SU-DHL-6 (cell line): Measurements from ENCODE around the gene LRCH1.

Experiments used
- H2AFZ ChIP-seq: fragments of 200-600 bp; sonication (generic); 2 replicates; pipeline ENCODE4 v1.6.1; 2014; ENCODE audit warnings: low read depth, mild to moderate bottlenecking, moderate library complexity, mixed read lengths, antibody characterized with exemption, low read length; ENCODE audit not compliant: severe bottlenecking
- H3F3A ChIP-seq: fragments of 200-600 bp; shearing (Covaris generic); 2 replicates; pipeline ENCODE4 v1.6.0; 2016; ENCODE audit warnings: antibody characterized with exemption, mild to moderate bottlenecking; ENCODE audit not compliant: insufficient read depth
- H3K27ac ChIP-seq: fragments of 200-600 bp; sonication (generic); 2 replicates; pipeline ENCODE4 v1.5.1; 2016; ENCODE audit warnings: low read depth, mild to moderate bottlenecking, low read length, moderate library complexity, mixed read lengths
- H3K27me3 ChIP-seq: fragments of 200-600 bp; sonication (generic), shearing (Covaris generic); 2 replicates; pipeline ENCODE4 v1.6.0; 2014; ENCODE audit warnings: mild to moderate bottlenecking, low read length
- H3K36me3 ChIP-seq: fragments of 200-600 bp; sonication (generic); 2 replicates; pipeline ENCODE4 v1.6.1; 2014; ENCODE audit warnings: mild to moderate bottlenecking, low read length, mixed read lengths
- H3K4me2 ChIP-seq: fragments of 300-600, 200-600 bp; shearing (Covaris generic), sonication (generic); 2 replicates; pipeline ENCODE4 v1.6.0; 2014; ENCODE audit warnings: low read length, low read depth, mild to moderate bottlenecking; ENCODE audit not compliant: poor library complexity, severe bottlenecking
- H3K4me3 ChIP-seq: fragments of 200-600 bp; sonication (generic); 2 replicates; pipeline ENCODE4 v1.5.1; 2014; ENCODE audit warnings: antibody characterized with exemption, low read length, mild to moderate bottlenecking, mixed read lengths; ENCODE audit not compliant: insufficient read depth, poor library complexity, severe bottlenecking
- H3K79me2 ChIP-seq: fragments of 200-600 bp; sonication (generic); 2 replicates; pipeline ENCODE4 v1.6.1; 2014; ENCODE audit warnings: mild to moderate bottlenecking, low read length, moderate library complexity; ENCODE audit not compliant: insufficient read depth
- H3K9ac ChIP-seq: fragments of 200-600 bp; sonication (generic); 2 replicates; pipeline ENCODE4 v1.7.0; 2014; ENCODE audit warnings: mild to moderate bottlenecking, low read length
- H3K9me2 ChIP-seq: fragments of 200-600 bp; sonication (generic); replicated peaks from 2 replicates; pipeline ENCODE4 v1.6.1; 2014; ENCODE audit warnings: low read length; ENCODE audit not compliant: insufficient read depth
- H3K9me3 ChIP-seq: fragments of 200-600 bp; sonication (generic); 2 replicates; pipeline ENCODE4 v1.6.1; 2014; ENCODE audit warnings: low read length, mixed read lengths; ENCODE audit not compliant: insufficient read depth
- H4K20me1 ChIP-seq: fragments of 200-600 bp; sonication (generic); 2 replicates; pipeline ENCODE4 v1.6.1; 2014; ENCODE audit warnings: low read depth, mild to moderate bottlenecking, antibody characterized with exemption, low read length, moderate library complexity, mixed read lengths
- CTCF ChIP-seq: fragments of 200-600 bp; sonication (generic); IDR thresholded peaks from one replicate; pipeline ENCODE4 v1.5.1; 2017; ENCODE audit warnings: antibody characterized with exemption, mild to moderate bottlenecking, low read length, moderate library complexity; ENCODE audit not compliant: insufficient read depth, poor library complexity, severe bottlenecking
- EZH2phosphoT487 ChIP-seq: fragments of 200-600 bp; sonication (generic), shearing (Covaris generic); conservative IDR thresholded peaks from 2 replicates; pipeline ENCODE4 v1.6.1; 2018; ENCODE audit warnings: mild to moderate bottlenecking, antibody characterized with exemption, low read length, moderate library complexity, mixed read lengths

LRCH1 gene

DNA sequence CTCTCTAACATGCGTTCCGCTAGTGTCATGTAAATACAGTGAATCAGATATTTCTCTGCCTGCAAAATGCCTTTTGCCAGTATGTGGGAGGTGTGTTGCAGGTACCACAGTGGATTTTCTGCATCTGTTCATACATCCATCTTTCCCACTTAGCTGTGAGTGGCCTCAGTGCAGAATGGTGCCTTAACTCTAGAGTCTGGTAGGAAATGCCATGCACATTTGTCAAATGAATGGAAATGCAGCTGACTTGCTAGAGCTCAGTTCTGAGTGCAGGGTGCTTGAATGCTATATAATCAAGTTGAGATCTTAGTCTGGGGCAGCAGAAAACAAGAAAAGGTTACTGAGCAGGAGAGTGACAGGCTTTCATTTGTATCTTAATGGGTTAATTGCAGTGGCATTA lies 68.2 kb downstream of the LRCH1 start:
- Histone ChIP-seq H3K9me3 (no peaks in the 10 kb centered on the region), H3K9me2 (no peaks in the 10 kb centered on the region), H3K27me3 (no peaks in the 10 kb centered on the region), H3K79me2 (peaks cover 91% of the 10 kb centered on the region), H2AFZ (no peak overlapping the region), H3K4me3 (no peak overlapping the region), H3K4me2 (no peak overlapping the region), H3K9ac (no peak overlapping the region), H3K27ac (no peak overlapping the region), H3F3A (no peaks in the 10 kb centered on the region), H4K20me1 (peaks cover 23% of the 10 kb centered on the region), H3K36me3 (no peaks in the 10 kb centered on the region)
- TF ChIP-seq CTCF (no peak), EZH2phosphoT487 (no peak)

- H3K4me3 ChIP-seq = no peak overlapping the region
- no peaks in the 10 kb centered on the region for H3K9me3 ChIP-seq
- H3K27ac ChIP-seq = no peak overlapping the region
- TF ChIP-seq CTCF (no peak), EZH2phosphoT487 (no peak)
- H3K27me3 ChIP-seq = no peaks in the 10 kb centered on the region
- no peak overlapping the region for H3K9ac ChIP-seq
- no peaks in the 10 kb centered on the region for H3F3A ChIP-seq
- peaks cover 85% of the 10 kb centered on the region for H3K79me2 ChIP-seq
- no peaks in the 10 kb centered on the region for H3K36me3 ChIP-seq
- no peak overlapping the region for H3K4me2 ChIP-seq
- no peak overlapping the region for H2AFZ ChIP-seq
- peaks cover 29% of the 10 kb centered on the region for H4K20me1 ChIP-seq
- no peaks in the 10 kb centered on the region for H3K9me2 ChIP-seq
Observed at GRCh38 chr13:46621792-46622629, 69.0 kb downstream of the LRCH1 start.

- TF ChIP-seq CTCF = no peak
- no peak for TF ChIP-seq EZH2phosphoT487
- H2AFZ ChIP-seq = no peak overlapping the region
- no peak overlapping the region for H3K4me2 ChIP-seq
- peaks cover 81% of the 10 kb centered on the region for H3K79me2 ChIP-seq
- no peak overlapping the region for H3K4me3 ChIP-seq
- no peaks in the 10 kb centered on the region for H3F3A ChIP-seq
- H4K20me1 ChIP-seq = peaks cover 29% of the 10 kb centered on the region
- H3K27ac ChIP-seq = no peak overlapping the region
- no peaks in the 10 kb centered on the region for H3K9me3 ChIP-seq
- H3K9ac ChIP-seq = no peak overlapping the region
- no peaks in the 10 kb centered on the region for H3K9me2 ChIP-seq
- H3K36me3 ChIP-seq = no peaks in the 10 kb centered on the region
- no peaks in the 10 kb centered on the region for H3K27me3 ChIP-seq
Observed at GRCh38 chr13:46622630-46623256, 69.8 kb downstream of the LRCH1 start.
